Gastrocnemius medialis (tissue), 4 donors: ENCODE data around the gene MPRIP.

Experiments
- POLR2A ChIP-seq, 2 donors: fragments of 450-650 bp; IDR thresholded peaks; one replicate each; pipeline ENCODE4 v1.6.1; 2017; ENCODE audit warnings: antibody characterized with exemption in 2 of 2, mild to moderate bottlenecking in 2 of 2, moderate library complexity in 2 of 2
- TF ChIP-seq, protein P1 (sequence below), 5 experiments: fragments of 450-650 bp in 3 of 5; fragments of 200-600 bp in 2 of 5; sonication (generic) in 2 of 5; IDR thresholded peaks in 4 of 5; conservative IDR thresholded peaks in 1 of 5; 1 replicate in 4 of 5; 2 replicates in 1 of 5; pipeline ENCODE4 v1.5.1; 2016 to 2019; ENCODE audit warnings: antibody characterized with exemption in 5 of 5, mild to moderate bottlenecking in 3 of 5, moderate library complexity in 3 of 5

- TF ChIP-seq POLR2A (IDR thresholded peaks at IDR 0.05) = no peak
- TF ChIP-seq, protein P1, sequence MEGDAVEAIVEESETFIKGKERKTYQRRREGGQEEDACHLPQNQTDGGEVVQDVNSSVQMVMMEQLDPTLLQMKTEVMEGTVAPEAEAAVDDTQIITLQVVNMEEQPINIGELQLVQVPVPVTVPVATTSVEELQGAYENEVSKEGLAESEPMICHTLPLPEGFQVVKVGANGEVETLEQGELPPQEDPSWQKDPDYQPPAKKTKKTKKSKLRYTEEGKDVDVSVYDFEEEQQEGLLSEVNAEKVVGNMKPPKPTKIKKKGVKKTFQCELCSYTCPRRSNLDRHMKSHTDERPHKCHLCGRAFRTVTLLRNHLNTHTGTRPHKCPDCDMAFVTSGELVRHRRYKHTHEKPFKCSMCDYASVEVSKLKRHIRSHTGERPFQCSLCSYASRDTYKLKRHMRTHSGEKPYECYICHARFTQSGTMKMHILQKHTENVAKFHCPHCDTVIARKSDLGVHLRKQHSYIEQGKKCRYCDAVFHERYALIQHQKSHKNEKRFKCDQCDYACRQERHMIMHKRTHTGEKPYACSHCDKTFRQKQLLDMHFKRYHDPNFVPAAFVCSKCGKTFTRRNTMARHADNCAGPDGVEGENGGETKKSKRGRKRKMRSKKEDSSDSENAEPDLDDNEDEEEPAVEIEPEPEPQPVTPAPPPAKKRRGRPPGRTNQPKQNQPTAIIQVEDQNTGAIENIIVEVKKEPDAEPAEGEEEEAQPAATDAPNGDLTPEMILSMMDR (IDR thresholded peaks at IDR 0.05 in 4 of 5, conservative IDR thresholded peaks at IDR 0.05 in 1 of 5) = no peak
These were observed 18.0 kb downstream of the MPRIP start for GRCh38 chr17:17060001-17060922.
